Left hindlimb (tissue), 1 donor: ENCODE measurements around the gene ZFAND3.
A peak's percentile ranks its signal among the peaks of the same experiment; 100 is the strongest.
"Not testable (repeated sequence)": the region's sequence is repeated elsewhere in the genome, so short reads cannot be mapped to it uniquely, and the experiment has no call there.

Experiments
- DNase-seq: peaks from one replicate; pipeline ENCODE4 v3.0.0-alpha.2; 2018

Gene ZFAND3

GRCh38 chr6:38103921-38104320 lies 284.4 kb downstream of the ZFAND3 start:
- DNase-seq, result no peak

DNA sequence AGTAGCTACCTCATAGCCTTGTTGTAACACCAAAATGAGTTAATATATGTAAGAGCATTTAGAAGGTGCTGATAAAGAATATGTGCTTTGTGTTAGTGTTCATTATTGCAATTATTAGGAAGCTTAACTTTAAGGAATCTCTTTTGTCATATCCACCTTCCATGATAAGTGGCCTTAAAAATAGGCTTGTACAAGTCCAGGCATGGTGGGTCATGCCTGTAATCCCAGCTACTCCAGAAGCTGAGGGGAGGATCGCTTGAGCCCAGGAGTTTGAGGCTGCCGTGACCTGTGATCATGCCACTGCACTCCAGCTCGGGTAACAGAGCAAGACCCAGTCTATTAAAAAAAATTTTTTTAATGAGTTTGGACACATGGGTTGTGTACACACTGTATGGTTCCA lies 285.5 kb downstream of the ZFAND3 start:
- DNase-seq, result no peak

GRCh38 chr6:38107073-38107472 lies 287.5 kb downstream of the ZFAND3 start:
- no peak for DNase-seq

GRCh38 chr6:38110481-38110971 lies 291.0 kb downstream of the ZFAND3 start:
- DNase-seq, result no peak

GRCh38 chr6:38112181-38112580 lies 292.7 kb downstream of the ZFAND3 start:
- DNase-seq, result no peak

DNA sequence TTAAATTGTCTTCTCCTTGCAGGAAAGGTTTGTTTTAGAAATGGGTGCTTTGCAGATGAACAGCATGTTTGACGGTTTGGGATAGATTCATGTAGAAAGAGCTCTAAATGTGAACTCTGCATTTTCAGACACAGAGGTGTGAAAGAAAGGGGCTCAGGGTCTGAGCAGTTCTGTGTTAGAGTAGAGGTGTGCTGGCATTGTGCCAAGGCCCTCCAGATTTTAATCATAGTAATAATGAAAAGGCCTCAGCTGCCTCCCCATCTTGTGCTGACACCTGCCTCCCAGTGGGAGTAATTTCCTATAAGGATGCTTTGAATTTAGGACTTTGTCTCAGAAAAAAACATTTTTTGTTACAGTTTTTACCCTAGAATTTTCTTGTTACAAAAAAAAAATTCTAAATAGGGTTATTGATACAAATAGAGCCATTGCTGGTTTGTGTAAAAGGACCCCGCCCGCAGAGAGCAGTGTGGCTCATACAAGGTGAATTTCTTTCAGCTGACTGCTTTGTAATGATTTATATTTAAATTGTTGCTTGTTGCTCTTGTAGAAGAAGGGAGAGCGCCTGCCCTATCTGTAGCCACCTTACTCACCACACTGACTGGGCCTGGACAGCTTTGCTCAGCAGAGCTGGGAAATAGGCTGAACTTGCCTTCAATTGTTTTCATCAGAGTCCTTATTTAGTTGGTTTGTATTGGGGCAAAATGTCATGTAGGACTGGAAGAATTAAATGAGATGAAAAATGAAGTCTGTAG lies 294.5 kb downstream of the ZFAND3 start:
- no peak for DNase-seq

GRCh38 chr6:38114976-38115625 lies 295.6 kb downstream of the ZFAND3 start:
- DNase-seq, result no peak

- DNase-seq, result no peak
These were observed 296.1 kb downstream of the ZFAND3 start for GRCh38 chr6:38115626-38116008.

GRCh38 chr6:38116248-38116647 lies 296.7 kb downstream of the ZFAND3 start:
- DNase-seq, result no peak

GRCh38 chr6:38117281-38117680 lies 297.8 kb downstream of the ZFAND3 start:
- no peak for DNase-seq

GRCh38 chr6:38118791-38119365 lies 299.4 kb downstream of the ZFAND3 start:
- no peak for DNase-seq

DNA sequence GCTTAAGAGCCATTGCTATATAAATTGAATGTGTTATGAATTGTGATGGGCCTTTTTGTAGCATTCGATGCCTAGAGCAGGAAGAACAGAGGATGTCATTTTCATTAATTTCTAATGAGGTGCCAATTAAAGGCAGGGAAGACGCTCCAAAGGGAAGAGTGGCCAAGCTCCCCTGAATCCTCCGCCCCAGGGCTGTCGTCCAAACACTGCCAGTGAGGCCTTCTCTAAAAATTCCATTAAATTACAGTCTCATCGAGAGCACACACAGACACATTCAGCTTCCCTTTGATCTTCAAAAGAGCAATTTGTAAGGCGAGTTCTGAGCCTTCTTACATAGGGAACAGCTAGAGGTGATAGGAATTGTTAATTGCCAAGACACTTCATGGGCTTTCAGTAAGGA lies 300.0 kb downstream of the ZFAND3 start:
- no peak for DNase-seq

DNA sequence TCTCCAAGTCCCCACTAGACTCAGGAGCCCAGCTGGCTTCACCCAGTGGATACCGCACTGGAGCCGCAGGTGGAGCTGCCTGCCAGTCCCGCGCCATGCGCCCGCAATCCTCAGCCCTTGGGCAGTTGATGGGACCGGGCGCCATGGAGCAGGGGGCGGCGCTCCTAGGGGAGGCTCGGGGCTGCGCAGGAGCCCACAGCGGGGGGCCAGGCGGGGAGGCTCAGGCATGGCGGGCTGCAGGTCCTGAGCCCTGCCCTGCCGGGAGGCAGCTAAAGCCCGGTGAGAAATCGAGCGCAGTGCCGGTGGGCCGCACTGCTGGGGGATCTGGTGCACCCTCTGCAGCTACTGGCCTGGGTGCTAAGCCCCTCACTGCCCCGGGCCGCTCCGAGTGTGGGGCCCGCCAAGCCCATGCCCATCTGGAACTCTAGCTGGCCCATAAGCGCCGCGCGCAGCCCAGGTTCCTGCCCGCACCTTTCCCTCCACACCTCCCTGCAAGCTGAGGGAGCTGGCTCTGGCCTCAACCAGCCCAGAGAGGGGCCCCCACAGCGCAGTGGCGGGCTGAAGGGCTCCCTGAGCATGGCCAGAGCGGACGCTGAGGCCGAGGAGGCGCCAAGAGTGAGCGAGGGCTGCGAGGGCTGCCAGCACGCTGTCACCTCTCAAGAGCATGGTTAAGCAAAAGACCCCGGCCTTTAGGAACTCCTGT lies 304.8 kb downstream of the ZFAND3 start:
- DNase-seq, result not testable (repeated sequence)

- DNase-seq, result no peak
These were observed 307.8 kb downstream of the ZFAND3 start for GRCh38 chr6:38127284-38127683.

DNA sequence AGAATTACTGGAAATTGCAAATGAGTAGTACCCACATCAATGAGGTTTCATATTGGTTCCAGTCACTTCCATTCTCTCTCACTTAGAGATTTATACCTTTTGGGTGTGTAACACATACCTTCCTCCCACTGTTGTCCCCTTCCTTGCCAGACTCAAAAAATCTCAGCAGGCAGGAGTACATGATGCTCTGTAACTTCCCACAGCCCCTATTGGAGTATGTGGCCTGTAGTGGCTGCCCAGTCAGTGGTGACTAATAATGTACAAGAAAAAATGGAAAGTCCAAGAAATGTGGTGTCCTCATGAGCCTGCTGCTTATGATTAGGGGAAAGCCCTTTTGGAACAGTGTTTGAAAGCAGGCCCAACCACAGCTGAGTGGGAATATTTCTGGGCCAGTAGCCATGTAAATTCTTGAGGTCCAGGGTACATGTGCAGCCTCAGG lies 312.0 kb downstream of the ZFAND3 start:
- DNase-seq, result peak; percentile 71

DNA sequence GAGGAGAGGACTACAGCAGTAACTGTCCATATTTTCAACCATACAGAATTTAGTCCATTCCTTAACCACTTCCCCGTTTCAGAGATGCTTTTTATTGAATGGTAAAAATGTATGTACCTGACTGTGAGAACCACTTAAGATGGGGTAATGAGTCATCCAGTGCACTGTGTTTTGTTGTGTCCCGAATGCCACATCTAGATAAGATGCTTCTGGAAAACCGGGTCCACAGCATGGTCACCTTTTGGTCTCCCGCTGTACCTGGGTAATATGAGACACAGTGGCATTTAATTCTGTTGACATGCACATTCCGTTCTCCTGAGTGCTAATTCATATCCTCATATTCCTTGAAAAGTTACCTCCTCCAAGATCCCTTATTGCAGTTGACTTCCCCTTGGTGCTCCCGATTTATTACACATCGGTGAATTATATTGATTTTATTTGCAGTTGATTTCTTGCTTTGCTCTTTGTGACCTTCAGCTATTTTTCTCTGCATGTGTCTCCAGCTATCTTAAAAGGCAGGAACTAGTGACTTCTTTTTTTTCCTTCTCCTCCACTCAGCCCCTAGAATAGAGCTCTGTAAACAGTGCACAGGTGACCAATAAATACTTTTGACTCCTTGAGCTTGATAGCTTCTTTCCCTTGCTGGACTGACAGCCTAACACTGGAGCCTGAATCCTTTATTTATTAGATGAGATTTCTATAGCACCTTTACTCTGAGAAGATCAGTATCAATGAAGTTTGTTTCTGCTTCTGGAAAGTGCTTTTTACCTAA lies 314.6 kb downstream of the ZFAND3 start:
- no peak for DNase-seq

DNA sequence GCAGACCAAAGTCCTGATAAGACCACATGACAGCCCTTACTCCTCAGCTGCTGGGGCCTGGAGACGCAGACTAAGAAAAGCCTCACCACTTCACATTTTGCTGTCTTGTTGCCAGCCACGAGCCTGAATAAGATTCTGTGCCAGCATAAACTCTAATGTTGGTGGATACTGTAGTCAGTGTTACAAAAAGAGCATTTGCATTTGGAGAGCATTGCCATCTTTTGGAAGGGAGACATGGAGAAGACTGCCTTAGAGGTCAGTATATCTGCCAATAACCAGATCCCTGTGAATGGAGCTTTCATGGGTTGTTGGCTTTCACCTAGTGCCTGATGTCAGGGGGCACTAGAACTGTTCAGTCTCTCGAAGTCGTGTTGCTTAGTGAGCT lies 315.2 kb downstream of the ZFAND3 start:
- no peak for DNase-seq

GRCh38 chr6:38136547-38136946 lies 317.0 kb downstream of the ZFAND3 start:
- DNase-seq, result no peak

GRCh38 chr6:38137608-38138265 lies 318.2 kb downstream of the ZFAND3 start:
- DNase-seq, result no peak

DNA sequence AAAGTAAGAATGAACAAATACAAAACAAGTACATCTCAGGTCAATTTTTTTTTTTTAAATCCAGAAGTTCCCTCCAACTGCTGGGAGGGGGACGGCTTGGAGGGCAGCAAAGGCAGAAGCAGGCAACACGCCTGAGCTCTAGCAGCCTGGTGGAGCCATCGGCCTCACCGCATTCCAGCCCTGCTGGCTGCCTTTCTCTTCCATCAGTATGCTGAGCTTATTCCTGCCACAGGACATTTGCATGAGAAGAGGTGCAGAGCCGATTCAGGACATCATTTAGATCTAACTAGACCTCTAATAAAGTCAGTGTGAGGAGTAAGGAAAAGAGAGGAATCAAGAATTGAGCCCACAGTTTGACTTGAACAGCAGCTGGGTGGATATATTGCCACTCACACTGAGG lies 318.8 kb downstream of the ZFAND3 start:
- DNase-seq, result no peak

- DNase-seq, result no peak
These were observed 321.6 kb downstream of the ZFAND3 start for GRCh38 chr6:38141085-38141484.

- no peak for DNase-seq
These were observed 322.2 kb downstream of the ZFAND3 start for GRCh38 chr6:38141716-38142115.
